ENCODE data around the gene NGFR. TPM values are rescaled to one million over a fixed set of nuclear protein-coding genes. Genes with fewer than 3 reads are reported as not detected.

Gene NGFR
- total and polyA plus RNA-seq, 2 donors (not counting 1 experiment from before 2014, with no cell fraction given): 0.31 to 1.6 TPM

- peaks cover 0 to 60% (median 16%) of the 10 kb centered on the region in 4 experiments for H3K27me3 ChIP-seq (replicated peaks in 1 of 4; ENCODE audit: control extremely low read depth in 1 of 4, control insufficient read depth in 3 of 4, insufficient read depth in 4 of 4, low read length in 3 of 4)
- TF ChIP-seq EZH2 (IDR thresholded peaks at IDR 0.05; ENCODE audit: borderline replicate concordance, insufficient read depth, low read depth, low read length, poor library complexity, severe bottlenecking): no peak
- TF ChIP-seq CTCF (IDR thresholded peaks at IDR 0.05): no peak
- H3K4me3 ChIP-seq (ENCODE audit: control extremely low read depth in 1 of 5, extremely low read depth in 1 of 5, insufficient read depth in 1 of 5, low read depth in 2 of 5, low read length in 4 of 5): no peak overlapping the region
- no CpG with 5 or more reads among the region's 1 CpG for WGBS (ENCODE audit: insufficient coverage)
- no peaks in the 10 kb centered on the region for H3K36me3 ChIP-seq (replicated peaks in 1 of 2; ENCODE audit: control extremely low read depth in 1 of 2, control insufficient read depth in 1 of 2, extremely low read depth in 1 of 2, insufficient read depth in 2 of 2, low read length in 1 of 2)
- peaks cover 9 to 10% of the 10 kb centered on the region in 2 donors for H3K4me1 ChIP-seq (ENCODE audit: control insufficient read depth in 2 of 2, insufficient read depth in 2 of 2, low read length in 2 of 2)
- peaks cover 4% of the 10 kb centered on the region for H3K4me1 Mint-ChIP-seq
- no peak overlapping the region for H3K9ac ChIP-seq (ENCODE audit: low read length)
- ChIA-PET CTCF (no interaction called here), POLR2A (no interaction called here)
- no peak for DNase-seq
- H3K27me3 Mint-ChIP-seq: peaks cover 71% of the 10 kb centered on the region
- no peak overlapping the region for H3K27ac ChIP-seq (ENCODE audit: low read length in 2 of 2)
- no peaks in the 10 kb centered on the region for H4K20me1 ChIP-seq (ENCODE audit: control insufficient read depth, insufficient read depth, low read length, poor library complexity, severe bottlenecking)
- H2AFZ ChIP-seq (ENCODE audit: insufficient read depth, low read depth, low read length, poor library complexity, severe bottlenecking): no peak overlapping the region
- no peak for ATAC-seq (ENCODE audit: low read depth)
- peaks cover 5% of the 10 kb centered on the region for H3K9me3 Mint-ChIP-seq (ENCODE audit: insufficient read depth)
- H3K27ac Mint-ChIP-seq: no peak overlapping the region
- no peaks in the 10 kb centered on the region for H3K79me2 ChIP-seq (ENCODE audit: control insufficient read depth, insufficient read depth, low read length)
- peaks cover 0 to 8% (median 5%) of the 10 kb centered on the region in 3 donors for H3K9me3 ChIP-seq (ENCODE audit: control extremely low read depth in 1 of 3, control insufficient read depth in 2 of 3, insufficient read depth in 1 of 3, low read length in 2 of 3)
- intact Hi-C loops (cut with micrococcal nuclease): no loop called here
- H3K4me2 ChIP-seq (replicated peaks; ENCODE audit: low read depth, low read length, poor library complexity, severe bottlenecking): no peak overlapping the region
- H3K4me3 Mint-ChIP-seq: no peak overlapping the region
These were observed 28.7 kb upstream of the NGFR start for GRCh38 chr17:49466436-49466835.

- Histone ChIP-seq H3K36me3 (replicated peaks in 1 of 2; ENCODE audit: control extremely low read depth in 1 of 2, control insufficient read depth in 1 of 2, extremely low read depth in 1 of 2, insufficient read depth in 2 of 2, low read length in 1 of 2) (no peaks in the 10 kb centered on the region), H3K79me2 (ENCODE audit: control insufficient read depth, insufficient read depth, low read length) (no peaks in the 10 kb centered on the region), H3K9ac (ENCODE audit: low read length) (no peak overlapping the region), H3K9me3 (ENCODE audit: control extremely low read depth in 1 of 3, control insufficient read depth in 2 of 3, insufficient read depth in 1 of 3, low read length in 2 of 3) (peaks cover 0 to 8% (median 5%) of the 10 kb centered on the region in 3 donors), H3K4me3 (ENCODE audit: control extremely low read depth in 1 of 5, extremely low read depth in 1 of 5, insufficient read depth in 1 of 5, low read depth in 2 of 5, low read length in 4 of 5) (no peak overlapping the region), H4K20me1 (ENCODE audit: control insufficient read depth, insufficient read depth, low read length, poor library complexity, severe bottlenecking) (no peaks in the 10 kb centered on the region), H3K4me1 (ENCODE audit: control insufficient read depth in 2 of 2, insufficient read depth in 2 of 2, low read length in 2 of 2) (peaks cover 9 to 10% of the 10 kb centered on the region in 2 donors), H2AFZ (ENCODE audit: insufficient read depth, low read depth, low read length, poor library complexity, severe bottlenecking) (no peak overlapping the region), H3K27me3 (replicated peaks in 1 of 4; ENCODE audit: control extremely low read depth in 1 of 4, control insufficient read depth in 3 of 4, insufficient read depth in 4 of 4, low read length in 3 of 4) (peaks cover 0 to 67% (median 21%) of the 10 kb centered on the region in 4 experiments), H3K27ac (ENCODE audit: low read length in 2 of 2) (no peak overlapping the region), H3K4me2 (replicated peaks; ENCODE audit: low read depth, low read length, poor library complexity, severe bottlenecking) (no peak overlapping the region)
- intact Hi-C loops (cut with micrococcal nuclease): no loop called here
- ChIA-PET CTCF (interaction anchor here (1.2 kb wide), 1 partner anchor 30 kb away, joined by 6 read pairs; no protein-coding TSS in a partner anchor), POLR2A (interaction anchor here (0.6 kb wide), 1 partner anchor 24 kb away, joined by 11 read pairs; no protein-coding TSS in a partner anchor)
- Mint-ChIP-seq H3K4me3 (no peak overlapping the region), H3K27me3 (peaks cover 78% of the 10 kb centered on the region), H3K27ac (no peak overlapping the region), H3K9me3 (ENCODE audit: insufficient read depth) (peaks cover 5% of the 10 kb centered on the region), H3K4me1 (peaks cover 4% of the 10 kb centered on the region)
- WGBS (ENCODE audit: insufficient coverage): 100% methylated on average over 1 of the region's 1 CpG
- no peak for DNase-seq
- no peak for TF ChIP-seq EZH2 (IDR thresholded peaks at IDR 0.05; ENCODE audit: borderline replicate concordance, insufficient read depth, low read depth, low read length, poor library complexity, severe bottlenecking)
- no peak for ATAC-seq (ENCODE audit: low read depth)
These were observed 27.9 kb upstream of the NGFR start for GRCh38 chr17:49467175-49467574.
